HEK293 (cell line): ENCODE data around the gene XDH.

Experiments
- CTCF ChIA-PET: fragments of 350-600 bp; formaldehyde crosslinking; extraction: SDS; loops from one replicate; lab custom pipeline; 2021; ENCODE audit warnings: antibody characterized with exemption; lab: Yijun Ruan, JAX
- POLR2A ChIA-PET: fragments of 300-600 bp; formaldehyde crosslinking; extraction: SDS; loops from one replicate; lab custom pipeline; 2020; ENCODE audit warnings: antibody characterized with exemption, inconsistent platforms; lab: Yijun Ruan, JAX
- H3K27ac ChIP-seq: fragments of 200-500 bp; sonication (Bioruptor generic); 2 replicates; pipeline ENCODE4 v1.5.1; 2014; ENCODE audit warnings: low read depth, low read length, control low read depth, inconsistent platforms; ENCODE audit errors: extremely low read depth
- H3K36me3 ChIP-seq, 2 experiments: fragments of 200-500 bp in 1 of 2; sonication (Bioruptor generic) in 1 of 2; 1 replicate in 1 of 2; 2 replicates in 1 of 2; pipeline ENCODE4 v1.5.1; 2014 to 2017; ENCODE audit warnings: inconsistent platforms in 2 of 2, low read length in 2 of 2; ENCODE audit not compliant: control insufficient read depth in 2 of 2, insufficient read depth in 1 of 2
- H3K4me1 ChIP-seq: fragments of 200-500 bp; sonication (Bioruptor generic); 2 replicates; pipeline ENCODE4 v1.5.1; 2014; ENCODE audit warnings: mild to moderate bottlenecking, low read length, inconsistent platforms; ENCODE audit not compliant: control insufficient read depth, insufficient read depth
- H3K4me3 ChIP-seq: 2 replicates; pipeline ENCODE4 v1.5.1; 2011; ENCODE audit warnings: low read depth, mild to moderate bottlenecking, control low read depth, low read length, moderate library complexity
- H3K9me3 ChIP-seq: fragments of 200-500 bp; sonication (Bioruptor generic); 2 replicates; pipeline ENCODE4 v1.5.1; 2014; ENCODE audit warnings: low read depth, low read length, inconsistent platforms; ENCODE audit not compliant: control insufficient read depth, insufficient read depth
- SCRT1 ChIP-seq: fragments of 450-650 bp; formaldehyde crosslinking; IDR thresholded peaks from 2 replicates; pipeline ENCODE4 v1.5.1; 2016; ENCODE audit warnings: missing biosample characterization, missing genetic modification characterization, borderline replicate concordance
- ZBTB6 ChIP-seq: fragments of 450-650 bp; formaldehyde crosslinking; IDR thresholded peaks from 2 replicates; pipeline ENCODE4 v1.5.1; 2017; ENCODE audit warnings: missing biosample characterization, missing genetic modification characterization
- ZNF2 ChIP-seq: fragments of 450-650 bp; formaldehyde crosslinking; IDR thresholded peaks from 2 replicates; pipeline ENCODE4 v1.5.1; 2016; ENCODE audit warnings: missing biosample characterization, missing genetic modification characterization
- ZNF280D ChIP-seq: fragments of 450-650 bp; formaldehyde crosslinking; IDR thresholded peaks from 2 replicates; pipeline ENCODE4 v1.5.1; 2016; ENCODE audit warnings: missing biosample characterization, missing genetic modification characterization
- ZNF335 ChIP-seq: fragments of 450-650 bp; formaldehyde crosslinking; conservative IDR thresholded peaks from 2 replicates; pipeline ENCODE4 v1.5.1; 2016; ENCODE audit warnings: missing biosample characterization, missing genetic modification characterization
- ZNF341 ChIP-seq: fragments of 450-650 bp; formaldehyde crosslinking; IDR thresholded peaks from 2 replicates; pipeline ENCODE4; 2016; ENCODE audit warnings: low read depth, missing biosample characterization, missing genetic modification characterization
- ZNF398 ChIP-seq: fragments of 450-650 bp; formaldehyde crosslinking; IDR thresholded peaks from 2 replicates; pipeline ENCODE4 v1.5.1; 2017; ENCODE audit warnings: missing biosample characterization, missing genetic modification characterization
- ZNF510 ChIP-seq: fragments of 450-650 bp; formaldehyde crosslinking; IDR thresholded peaks from 2 replicates; pipeline ENCODE4 v1.5.1; 2018; ENCODE audit warnings: mild to moderate bottlenecking, missing genetic modification characterization, missing biosample characterization; ENCODE audit not compliant: insufficient replicate concordance
- ZNF645 ChIP-seq: fragments of 450-650 bp; formaldehyde crosslinking; IDR thresholded peaks from 2 replicates; pipeline ENCODE4; 2016; ENCODE audit warnings: missing biosample characterization, missing genetic modification characterization
- ZNF704 ChIP-seq: fragments of 450-650 bp; formaldehyde crosslinking; IDR thresholded peaks from 2 replicates; pipeline ENCODE4 v1.5.1; 2016; ENCODE audit warnings: missing biosample characterization, missing genetic modification characterization
- ZNF791 ChIP-seq: fragments of 450-650 bp; formaldehyde crosslinking; IDR thresholded peaks from 2 replicates; pipeline ENCODE4 v1.5.1; 2016; ENCODE audit warnings: missing biosample characterization, missing genetic modification characterization
- ZSCAN18 ChIP-seq: fragments of 450-650 bp; formaldehyde crosslinking; IDR thresholded peaks from 2 replicates; pipeline ENCODE4 v1.5.1; 2016; ENCODE audit warnings: missing biosample characterization, missing genetic modification characterization
- ZSCAN30 ChIP-seq: fragments of 450-650 bp; IDR thresholded peaks from 2 replicates; pipeline ENCODE4 v1.5.1; 2018; ENCODE audit warnings: missing biosample characterization, mild to moderate bottlenecking, missing genetic modification characterization, moderate library complexity

XDH gene

GRCh38 chr2:31397094-31397493, 17.4 kb downstream of the XDH start (continued):
- no peak for TF ChIP-seq ZNF645 (tag by site-specific recombination)
- no peak for TF ChIP-seq ZNF510 (tag by site-specific recombination)
- TF ChIP-seq, all 188 proteins: peak for 0

GRCh38 chr2:31390324-31390723, 24.2 kb downstream of the XDH start:
- Histone ChIP-seq H3K9me3 (no peaks in the 10 kb centered on the region), H3K27ac (no peak overlapping the region), H3K4me3 (no peak overlapping the region)
- CTCF ChIA-PET = no interaction called here
- TF ChIP-seq ZNF341 (tag by site-specific recombination) (no peak), ZSCAN18 (tag by site-specific recombination) (no peak), ZNF335 (tag by site-specific recombination) (no peak), ZNF398 (tag by site-specific recombination) (no peak), ZNF704 (tag by site-specific recombination) (no peak), ZNF510 (tag by site-specific recombination) (no peak), ZSCAN30 (tag by site-specific recombination) (no peak), ZNF791 (tag by site-specific recombination) (no peak), SCRT1 (no peak), ZNF2 (tag by site-specific recombination) (no peak), ZNF280D (tag by site-specific recombination) (no peak), ZBTB6 (tag by site-specific recombination) (no peak)
- TF ChIP-seq, all 188 proteins: peak for 0
- no peaks in the 10 kb centered on the region for H3K36me3 ChIP-seq
- no peaks in the 10 kb centered on the region for H3K4me1 ChIP-seq
- POLR2A ChIA-PET = no interaction called here
